RWPE2 (cell line): ENCODE measurements around the gene NSMF.

Source experiments
- ATAC-seq: fragments of 200-7000 bp; cut with Tn5 transposase; 3 replicates; pipeline ENCODE4 v1.9.1; 2021; ENCODE audit warnings: low read depth
- DNase-seq: peaks from one replicate; pipeline ENCODE4 v3.0.0-alpha.2; 2020; ENCODE audit warnings: low spot score
- H3K27ac ChIP-seq: fragments of 450-650 bp; 2 replicates; pipeline ENCODE4 v1.5.1; 2017; ENCODE audit warnings: mild to moderate bottlenecking; ENCODE audit not compliant: poor library complexity, severe bottlenecking
- H3K27me3 ChIP-seq: fragments of 250-450 bp; sonication (Bioruptor Pico); 2 replicates; pipeline ENCODE4 v1.5.1; 2021; ENCODE audit warnings: mild to moderate bottlenecking, moderate library complexity; ENCODE audit not compliant: insufficient read depth, poor library complexity, severe bottlenecking
- H3K36me3 ChIP-seq: fragments of 250-450 bp; sonication (Bioruptor Pico); 2 replicates; pipeline ENCODE4 v1.5.1; 2020; ENCODE audit warnings: low read depth, mild to moderate bottlenecking, moderate library complexity
- H3K4me1 ChIP-seq: fragments of 250-450 bp; sonication (Bioruptor Pico); 2 replicates; pipeline ENCODE4 v1.5.1; 2021; ENCODE audit warnings: mild to moderate bottlenecking, moderate library complexity; ENCODE audit not compliant: insufficient read depth, poor library complexity, severe bottlenecking
- H3K4me3 ChIP-seq: fragments of 250-450 bp; sonication (Bioruptor Pico); 2 replicates; pipeline ENCODE4 v1.5.1; 2021; ENCODE audit warnings: mild to moderate bottlenecking, moderate library complexity; ENCODE audit not compliant: severe bottlenecking
- H3K9me3 ChIP-seq: fragments of 250-450 bp; sonication (Bioruptor Pico); 2 replicates; pipeline ENCODE4 v1.5.1; 2021; ENCODE audit warnings: mild to moderate bottlenecking, moderate library complexity; ENCODE audit not compliant: severe bottlenecking
- CTCF ChIP-seq: fragments of 450-650 bp; IDR thresholded peaks from one replicate; pipeline ENCODE4 v1.5.1; 2017; ENCODE audit warnings: mild to moderate bottlenecking, moderate library complexity; ENCODE audit not compliant: poor library complexity, severe bottlenecking

NSMF gene

DNA sequence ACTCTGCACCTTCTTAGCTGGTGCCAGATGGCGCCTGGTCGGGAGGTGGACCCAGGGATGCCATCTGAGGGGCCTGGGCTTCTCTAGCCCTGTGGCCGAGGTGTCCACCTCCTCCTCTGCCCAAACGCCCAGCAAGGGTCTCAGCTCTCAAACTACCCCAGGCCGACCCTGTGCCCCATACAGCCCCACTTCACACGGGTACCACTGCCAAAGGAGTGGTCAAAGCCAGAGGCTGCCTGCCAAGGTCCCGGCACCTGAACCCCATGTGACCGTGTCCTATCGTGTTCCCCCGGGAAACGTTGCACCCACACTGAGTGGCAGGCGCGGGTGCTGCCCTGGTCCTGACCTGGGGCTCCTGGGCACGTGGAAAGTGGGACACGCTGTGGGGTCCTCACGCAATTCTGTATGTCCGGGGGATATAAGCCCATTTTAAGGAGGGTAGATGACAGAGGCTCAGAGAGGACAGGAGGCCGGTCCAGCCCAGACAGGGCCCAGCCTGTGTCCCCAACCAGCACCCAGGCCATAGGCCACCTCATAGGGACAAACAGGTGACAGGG lies 19.9 kb downstream of the NSMF start:
- H3K27ac ChIP-seq, result no peak overlapping the region
- no peaks in the 10 kb centered on the region for H3K9me3 ChIP-seq
- DNase-seq, result peak; percentile 62
- no peak for ATAC-seq
- H3K4me3 ChIP-seq, result no peak overlapping the region
- no peaks in the 10 kb centered on the region for H3K36me3 ChIP-seq
- peaks cover 10% of the 10 kb centered on the region for H3K4me1 ChIP-seq
- no peak for TF ChIP-seq CTCF
- H3K27me3 ChIP-seq, result no peaks in the 10 kb centered on the region

DNA sequence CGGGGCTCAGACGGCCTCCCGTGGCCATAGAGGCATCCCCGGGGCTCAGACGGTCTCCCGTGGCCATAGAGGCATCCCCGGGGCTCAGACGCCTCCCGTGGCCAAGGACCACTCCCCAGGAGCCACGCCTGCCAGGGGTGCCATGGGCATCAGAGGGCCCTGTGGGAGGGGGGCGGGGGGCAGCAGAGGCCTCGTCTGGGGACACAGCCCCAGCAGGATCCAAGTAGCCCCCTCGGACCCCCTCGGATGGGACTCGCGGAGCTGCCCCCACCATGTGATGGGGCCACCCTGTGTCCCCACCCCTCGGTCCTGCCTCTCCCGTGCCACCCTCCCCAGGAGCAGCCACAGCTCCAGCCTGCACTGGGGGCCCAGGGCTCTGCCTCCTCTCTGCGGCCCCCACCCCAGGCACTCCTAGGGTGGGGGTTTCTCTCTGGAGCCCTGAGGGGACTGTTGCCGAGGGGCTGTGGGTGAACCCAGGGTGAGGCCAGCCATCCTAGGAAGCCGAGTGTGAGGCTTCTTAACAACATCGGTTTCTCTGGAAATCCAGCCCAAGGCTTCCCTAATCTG lies 20.5 kb downstream of the NSMF start:
- no peak for TF ChIP-seq CTCF
- H3K27ac ChIP-seq, result no peak overlapping the region
- no peaks in the 10 kb centered on the region for H3K36me3 ChIP-seq
- DNase-seq, result peak; percentile 49
- no peaks in the 10 kb centered on the region for H3K27me3 ChIP-seq
- H3K4me1 ChIP-seq, result peaks cover 10% of the 10 kb centered on the region
- no peaks in the 10 kb centered on the region for H3K9me3 ChIP-seq
- H3K4me3 ChIP-seq, result no peak overlapping the region
- no peak for ATAC-seq

- no peak for ATAC-seq
- peaks cover 10% of the 10 kb centered on the region for H3K4me1 ChIP-seq
- no peak for TF ChIP-seq CTCF
- H3K4me3 ChIP-seq, result no peak overlapping the region
- DNase-seq, result peak; percentile 61
- no peaks in the 10 kb centered on the region for H3K9me3 ChIP-seq
- no peak overlapping the region for H3K27ac ChIP-seq
- H3K27me3 ChIP-seq, result no peaks in the 10 kb centered on the region
- H3K36me3 ChIP-seq, result no peaks in the 10 kb centered on the region
These were observed 21.2 kb downstream of the NSMF start for GRCh38 chr9:137437691-137438590.

GRCh38 chr9:137436761-137437600 lies 22.2 kb downstream of the NSMF start:
- ATAC-seq (no peak), DNase-seq (peak; percentile 68)
- H3K4me3 ChIP-seq, result no peak overlapping the region
- peaks cover 10% of the 10 kb centered on the region for H3K4me1 ChIP-seq
- H3K9me3 ChIP-seq, result no peaks in the 10 kb centered on the region
- TF ChIP-seq CTCF, result no peak
- no peaks in the 10 kb centered on the region for H3K27me3 ChIP-seq
- H3K36me3 ChIP-seq, result no peaks in the 10 kb centered on the region
- no peak overlapping the region for H3K27ac ChIP-seq
